Suprapubic skin (tissue), 3 donors: ENCODE results near the gene E2F1.

Experiments
- EP300 ChIP-seq: sonication (generic); formaldehyde crosslinking; IDR thresholded peaks from one replicate; pipeline ENCODE4 v1.6.1; 2017; ENCODE audit warnings: antibody characterized with exemption
- POLR2A ChIP-seq, 2 donors: fragments of 450-650 bp; IDR thresholded peaks; one replicate each; pipeline ENCODE4 v1.6.1; 2017; ENCODE audit warnings: antibody characterized with exemption in 2 of 2, mild to moderate bottlenecking in 2 of 2, moderate library complexity in 2 of 2
- TF ChIP-seq, protein P1 (sequence below), 2 donors: fragments of 200-600 bp in 1 of 2; fragments of 450-650 bp in 1 of 2; sonication (generic) in 1 of 2; IDR thresholded peaks; one replicate each; pipeline ENCODE4 v1.5.1; 2016 to 2019; ENCODE audit warnings: antibody characterized with exemption in 2 of 2, mild to moderate bottlenecking in 1 of 2, moderate library complexity in 1 of 2

DNA sequence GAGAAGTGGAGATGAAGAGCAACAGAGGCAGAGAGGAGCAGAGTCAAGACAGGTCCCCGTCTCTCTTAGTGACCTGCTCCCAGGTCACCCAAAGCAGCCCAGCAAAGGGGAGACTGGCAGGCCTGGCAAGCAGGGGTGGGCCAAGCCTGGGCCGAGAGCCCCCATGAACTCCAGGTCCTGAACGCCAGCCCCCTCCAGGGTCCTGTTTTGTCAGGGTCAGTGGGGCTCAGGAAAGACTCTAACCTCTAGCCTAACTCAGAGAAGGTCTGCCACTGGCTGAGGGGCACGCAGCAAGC lies 13.1 kb downstream of the E2F1 start:
- TF ChIP-seq POLR2A (IDR thresholded peaks at IDR 0.05) (no peak), EP300 (no peak)
- TF ChIP-seq, protein P1, sequence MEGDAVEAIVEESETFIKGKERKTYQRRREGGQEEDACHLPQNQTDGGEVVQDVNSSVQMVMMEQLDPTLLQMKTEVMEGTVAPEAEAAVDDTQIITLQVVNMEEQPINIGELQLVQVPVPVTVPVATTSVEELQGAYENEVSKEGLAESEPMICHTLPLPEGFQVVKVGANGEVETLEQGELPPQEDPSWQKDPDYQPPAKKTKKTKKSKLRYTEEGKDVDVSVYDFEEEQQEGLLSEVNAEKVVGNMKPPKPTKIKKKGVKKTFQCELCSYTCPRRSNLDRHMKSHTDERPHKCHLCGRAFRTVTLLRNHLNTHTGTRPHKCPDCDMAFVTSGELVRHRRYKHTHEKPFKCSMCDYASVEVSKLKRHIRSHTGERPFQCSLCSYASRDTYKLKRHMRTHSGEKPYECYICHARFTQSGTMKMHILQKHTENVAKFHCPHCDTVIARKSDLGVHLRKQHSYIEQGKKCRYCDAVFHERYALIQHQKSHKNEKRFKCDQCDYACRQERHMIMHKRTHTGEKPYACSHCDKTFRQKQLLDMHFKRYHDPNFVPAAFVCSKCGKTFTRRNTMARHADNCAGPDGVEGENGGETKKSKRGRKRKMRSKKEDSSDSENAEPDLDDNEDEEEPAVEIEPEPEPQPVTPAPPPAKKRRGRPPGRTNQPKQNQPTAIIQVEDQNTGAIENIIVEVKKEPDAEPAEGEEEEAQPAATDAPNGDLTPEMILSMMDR (IDR thresholded peaks at IDR 0.05), result no peak
